GM12873 (cell line): ENCODE results near the gene PAQR5.

Experiments
- TF ChIP-seq, protein P1 (sequence below): IDR thresholded peaks from 2 replicates; pipeline ENCODE4 v1.5.1; 2012; ENCODE audit warnings: low read depth, mild to moderate bottlenecking, moderate library complexity, low read length, control low read depth; ENCODE audit not compliant: insufficient read depth; ENCODE audit errors: missing control alignments

Gene PAQR5

DNA sequence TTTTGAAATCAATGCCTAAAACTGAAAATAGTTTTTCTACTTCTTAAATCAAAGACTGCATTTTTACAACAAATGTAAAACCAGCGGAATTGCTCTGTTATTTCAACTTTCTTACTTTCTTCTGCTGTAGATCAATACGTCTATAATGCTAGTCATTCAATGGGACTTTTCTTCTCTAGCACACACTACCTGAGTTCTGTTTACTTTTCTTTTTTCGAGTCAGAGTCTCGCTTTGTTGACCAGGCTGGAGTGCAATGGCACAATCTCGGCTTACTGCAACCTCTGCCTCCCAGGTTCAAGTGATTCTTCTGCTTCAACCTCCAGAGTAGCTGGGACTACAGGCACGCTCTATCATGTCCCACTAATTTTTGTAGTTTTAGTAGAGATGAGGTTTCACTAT lies 74.7 kb downstream of the PAQR5 start:
- TF ChIP-seq, protein P1, sequence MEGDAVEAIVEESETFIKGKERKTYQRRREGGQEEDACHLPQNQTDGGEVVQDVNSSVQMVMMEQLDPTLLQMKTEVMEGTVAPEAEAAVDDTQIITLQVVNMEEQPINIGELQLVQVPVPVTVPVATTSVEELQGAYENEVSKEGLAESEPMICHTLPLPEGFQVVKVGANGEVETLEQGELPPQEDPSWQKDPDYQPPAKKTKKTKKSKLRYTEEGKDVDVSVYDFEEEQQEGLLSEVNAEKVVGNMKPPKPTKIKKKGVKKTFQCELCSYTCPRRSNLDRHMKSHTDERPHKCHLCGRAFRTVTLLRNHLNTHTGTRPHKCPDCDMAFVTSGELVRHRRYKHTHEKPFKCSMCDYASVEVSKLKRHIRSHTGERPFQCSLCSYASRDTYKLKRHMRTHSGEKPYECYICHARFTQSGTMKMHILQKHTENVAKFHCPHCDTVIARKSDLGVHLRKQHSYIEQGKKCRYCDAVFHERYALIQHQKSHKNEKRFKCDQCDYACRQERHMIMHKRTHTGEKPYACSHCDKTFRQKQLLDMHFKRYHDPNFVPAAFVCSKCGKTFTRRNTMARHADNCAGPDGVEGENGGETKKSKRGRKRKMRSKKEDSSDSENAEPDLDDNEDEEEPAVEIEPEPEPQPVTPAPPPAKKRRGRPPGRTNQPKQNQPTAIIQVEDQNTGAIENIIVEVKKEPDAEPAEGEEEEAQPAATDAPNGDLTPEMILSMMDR: no peak

DNA sequence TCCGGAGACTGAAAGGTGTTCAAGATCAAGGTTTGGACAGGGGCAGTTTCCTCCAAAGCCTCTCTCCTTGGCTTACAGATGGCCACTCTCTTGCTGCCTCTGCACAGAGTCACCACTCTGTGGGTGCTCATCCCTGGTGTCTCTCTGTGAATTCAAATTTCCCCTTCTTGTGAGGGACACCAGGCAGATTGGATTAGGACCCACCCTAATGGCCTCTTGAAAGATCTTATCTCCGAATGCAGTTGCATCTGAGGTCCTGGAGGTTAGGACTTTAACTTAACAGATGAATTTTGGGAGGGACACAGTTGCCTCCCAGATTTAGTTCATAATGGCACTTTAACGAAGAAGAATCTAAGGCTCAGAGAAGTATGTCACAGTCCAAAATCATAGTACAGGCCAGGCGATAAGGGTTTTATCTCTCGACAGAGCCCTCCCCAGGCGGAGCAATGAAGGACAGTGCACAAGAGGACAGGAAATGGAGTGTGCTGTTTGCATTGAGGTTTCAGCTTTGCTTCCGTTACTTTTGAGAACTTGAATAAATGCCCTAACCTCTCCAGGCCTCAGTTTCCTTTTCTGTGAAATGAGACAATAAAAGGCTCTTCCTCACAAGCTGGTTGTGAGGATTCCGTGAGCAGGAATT lies 76.6 kb downstream of the PAQR5 start:
- TF ChIP-seq, protein P1: no peak

DNA sequence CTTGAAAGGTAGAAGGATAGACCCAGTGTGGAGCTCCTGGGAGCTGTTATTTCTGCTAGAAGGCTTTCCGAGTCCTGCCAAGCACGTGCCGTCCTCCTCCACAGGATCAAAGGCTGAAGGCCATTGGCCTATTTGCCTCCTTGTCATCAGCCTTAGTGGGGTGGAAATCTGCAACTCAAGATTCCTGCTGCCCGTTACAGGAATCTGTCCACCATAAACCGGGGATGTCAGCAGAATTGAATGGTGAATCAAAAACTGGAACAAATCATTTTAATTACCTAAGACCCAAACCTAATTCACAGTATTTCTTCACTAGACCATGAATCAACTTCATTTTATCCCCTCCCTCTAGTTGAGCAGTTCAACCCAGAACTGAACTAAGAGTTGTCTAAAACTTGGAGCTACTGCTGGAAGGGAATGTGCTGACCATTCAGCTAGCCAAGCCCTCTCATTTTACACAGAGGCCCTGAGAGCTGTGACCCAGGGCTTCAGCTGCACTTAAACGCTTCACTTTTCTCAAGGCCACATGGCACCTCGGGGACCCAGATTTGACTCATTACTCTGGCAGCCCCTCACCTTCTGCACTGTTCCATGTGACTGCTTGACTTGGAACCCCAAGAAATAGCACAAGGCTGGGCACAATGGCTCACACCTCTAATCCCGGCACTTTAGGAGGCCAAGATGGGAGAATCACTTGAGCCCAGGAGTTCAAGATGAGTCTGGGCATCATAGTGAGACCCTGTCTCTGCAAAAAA lies 78.7 kb downstream of the PAQR5 start:
- TF ChIP-seq, protein P1: no peak

DNA sequence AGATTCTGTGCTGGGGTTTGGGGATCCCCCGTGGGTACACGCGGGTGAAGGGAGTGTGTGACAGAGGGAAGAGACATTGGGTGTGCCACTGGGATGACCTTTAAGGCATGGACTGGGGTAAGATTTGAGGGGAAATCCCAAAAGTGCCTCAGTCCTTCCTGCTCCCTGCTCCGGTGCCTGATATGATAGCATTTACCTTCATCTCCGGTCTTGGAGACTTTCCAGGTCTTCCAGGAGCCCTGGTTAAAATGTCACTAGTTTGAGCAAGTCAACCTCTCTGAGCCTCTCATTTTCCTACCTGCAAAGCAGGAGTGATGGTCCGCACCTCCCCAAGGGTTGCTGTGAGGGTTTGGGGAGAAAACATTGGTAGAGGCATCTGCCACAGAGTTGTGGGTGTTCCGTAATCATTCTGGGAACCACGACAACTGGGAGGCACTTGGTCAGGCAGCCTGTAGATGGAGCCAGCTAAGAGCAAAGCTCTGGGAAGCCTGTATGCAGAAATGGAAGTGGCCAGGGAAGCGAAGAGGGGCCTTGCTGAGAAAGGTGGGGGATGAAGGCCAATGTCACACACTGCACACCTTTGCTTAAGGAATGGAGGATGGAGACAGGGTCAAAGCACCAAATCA lies 81.5 kb downstream of the PAQR5 start:
- TF ChIP-seq, protein P1: no peak

DNA sequence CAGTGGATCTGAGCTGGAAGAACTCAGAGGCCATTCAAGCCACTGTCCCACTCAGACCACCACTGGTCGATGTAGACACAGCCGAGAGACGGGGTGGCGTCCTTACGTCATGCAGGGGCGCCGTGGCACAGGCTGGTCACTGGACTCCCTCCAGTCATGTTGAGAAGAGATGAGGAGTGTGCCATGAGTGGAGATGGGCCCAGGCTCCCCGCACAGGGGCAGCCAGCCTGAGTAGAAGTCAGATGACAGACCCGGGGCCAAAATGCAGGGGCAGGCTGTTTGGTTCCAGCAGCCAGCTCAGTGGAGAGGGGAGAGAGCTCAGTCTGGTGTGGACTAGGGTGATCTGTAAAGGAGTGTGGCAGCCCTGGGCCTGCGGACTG lies 82.0 kb downstream of the PAQR5 start:
- TF ChIP-seq, protein P1: no peak

DNA sequence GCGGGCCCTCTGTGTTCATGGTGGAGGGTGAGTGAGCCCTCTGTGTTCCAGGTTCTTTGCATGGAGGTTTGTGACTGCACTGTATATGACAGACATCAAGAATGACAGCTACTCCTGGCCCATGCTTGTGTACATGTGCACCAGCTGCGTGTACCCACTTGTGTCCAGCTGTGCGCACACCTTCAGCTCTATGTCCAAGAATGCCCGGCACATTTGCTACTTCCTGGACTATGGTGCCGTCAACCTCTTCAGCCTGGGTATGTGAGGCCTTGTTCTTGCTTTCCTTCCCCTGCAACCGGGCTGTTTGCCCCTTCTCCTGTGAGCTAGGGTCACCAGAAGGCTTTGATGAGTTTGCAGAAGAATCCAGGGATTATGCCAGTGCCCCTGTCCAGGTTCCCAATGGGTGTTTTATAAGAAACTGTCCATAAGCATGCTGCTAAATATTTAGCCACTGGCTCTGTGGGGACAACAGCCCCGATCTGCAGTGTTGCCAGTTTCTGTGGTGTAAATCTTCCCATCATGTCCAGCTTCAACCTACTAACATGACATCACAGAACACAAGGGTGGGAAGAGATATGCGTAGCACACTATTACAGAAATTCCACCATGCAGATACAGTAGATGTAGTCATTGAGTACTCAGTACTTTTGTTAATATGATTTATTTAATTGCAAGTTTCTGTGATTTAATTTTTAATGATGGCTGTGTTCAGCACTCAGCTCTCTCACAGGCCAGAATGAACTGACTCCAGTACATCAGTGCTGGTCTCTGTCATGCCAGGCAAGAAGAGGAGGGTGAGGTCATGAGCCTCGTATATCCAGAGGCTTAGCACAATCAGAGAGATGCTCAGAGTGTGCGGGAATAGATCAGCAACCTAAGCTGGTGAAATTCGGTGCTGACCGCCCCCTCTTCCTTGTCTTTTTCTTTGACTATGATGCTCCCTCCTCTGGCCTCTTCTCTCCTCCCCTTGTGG lies 86.2 kb downstream of the PAQR5 start:
- TF ChIP-seq, protein P1: no peak
